ENCODE data around the gene SELENON. TPM values are rescaled to one million over a fixed set of nuclear protein-coding genes. Genes with fewer than 3 reads are reported as not detected.

Gene SELENON
- total RNA-seq, 1 donor from 2014 or later: 64.1 TPM

- no peak for TF ChIP-seq CTCF (IDR thresholded peaks at IDR 0.05; ENCODE audit: insufficient read depth, low read depth, low read length)
- no peak for TF ChIP-seq EZH2 (IDR thresholded peaks at IDR 0.05; ENCODE audit: insufficient read depth, low read length)
- Mint-ChIP-seq H3K36me3 (ENCODE audit: low read depth, unreplicated experiment) (peaks cover 11% of the 10 kb centered on the region), H3K27ac (ENCODE audit: unreplicated experiment) (no peak overlapping the region), H3K27me3 (ENCODE audit: low read depth, unreplicated experiment) (no peaks in the 10 kb centered on the region), H3K4me3 (ENCODE audit: unreplicated experiment) (no peak overlapping the region), H3K9me3 (ENCODE audit: unreplicated experiment) (no peaks in the 10 kb centered on the region), H3K4me1 (ENCODE audit: low read depth, unreplicated experiment) (peaks cover 6% of the 10 kb centered on the region)
- FAIRE-seq (no peak), DNase-seq (ENCODE audit: low read depth) (no peak)
- Histone ChIP-seq H3K9ac (ENCODE audit: low read length) (no peak overlapping the region), H3K27ac (ENCODE audit: low read depth, low read length) (no peak overlapping the region), H3K36me3 (ENCODE audit: insufficient read depth, low read length) (peaks cover 6% of the 10 kb centered on the region), H3K27me3 (ENCODE audit: insufficient read depth, low read length) (no peaks in the 10 kb centered on the region), H3K4me1 (ENCODE audit: insufficient read depth, low read length) (peaks cover 2% of the 10 kb centered on the region), H3K9me3 (ENCODE audit: insufficient read depth, low read depth, low read length) (no peaks in the 10 kb centered on the region), H2AFZ (ENCODE audit: low read depth, low read length) (no peak overlapping the region), H3K4me3 (ENCODE audit: insufficient read depth, low read depth, low read length) (no peak overlapping the region), H4K20me1 (ENCODE audit: insufficient read depth, low read length) (peaks cover 11% of the 10 kb centered on the region), H3K79me2 (ENCODE audit: insufficient read depth, low read length) (no peaks in the 10 kb centered on the region), H3K4me2 (ENCODE audit: low read length) (no peak overlapping the region)
These were observed 64.4 kb downstream of the SELENON start for GRCh38 chr1:25864434-25864833.

DNA sequence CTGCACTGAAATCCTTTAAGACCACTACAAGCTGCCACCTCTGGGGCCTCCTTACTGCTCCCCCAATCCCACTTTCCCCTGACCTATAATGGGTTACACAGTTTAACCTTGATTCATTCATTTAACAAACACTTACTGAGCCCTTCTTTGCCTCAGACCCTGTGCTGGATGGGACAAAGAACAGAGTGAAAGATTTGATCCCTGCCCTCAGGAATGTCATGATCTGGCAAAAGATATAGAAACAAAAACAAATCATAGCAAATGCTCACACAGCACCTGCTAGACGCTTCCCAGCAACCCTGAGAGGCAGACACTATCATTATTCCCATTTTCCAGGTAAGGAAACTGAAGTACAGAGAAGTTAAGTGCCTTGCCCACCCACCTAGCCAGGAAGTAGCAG, 66.3 kb downstream of the SELENON start:
- no peak for TF ChIP-seq EZH2 (IDR thresholded peaks at IDR 0.05; ENCODE audit: insufficient read depth, low read length)
- TF ChIP-seq CTCF (IDR thresholded peaks at IDR 0.05; ENCODE audit: insufficient read depth, low read depth, low read length): no peak
- H3K27ac Mint-ChIP-seq (ENCODE audit: unreplicated experiment): peak overlapping the region; percentile 48

GRCh38 chr1:25867210-25867991, 67.4 kb downstream of the SELENON start:
- no peaks in the 10 kb centered on the region for H3K27me3 ChIP-seq (ENCODE audit: insufficient read depth, low read length)
- H3K9ac ChIP-seq (ENCODE audit: low read length): no peak overlapping the region
- Mint-ChIP-seq H3K36me3 (ENCODE audit: low read depth, unreplicated experiment) (peaks cover 10% of the 10 kb centered on the region), H3K4me1 (ENCODE audit: low read depth, unreplicated experiment) (no peaks in the 10 kb centered on the region), H3K27me3 (ENCODE audit: low read depth, unreplicated experiment) (no peaks in the 10 kb centered on the region), H3K4me3 (ENCODE audit: unreplicated experiment) (no peak overlapping the region), H3K27ac (ENCODE audit: unreplicated experiment) (no peak overlapping the region), H3K9me3 (ENCODE audit: unreplicated experiment) (no peaks in the 10 kb centered on the region)
- H3K4me1 ChIP-seq (ENCODE audit: insufficient read depth, low read length): no peaks in the 10 kb centered on the region
- H2AFZ ChIP-seq (ENCODE audit: low read depth, low read length): no peak overlapping the region
- TF ChIP-seq EZH2 (IDR thresholded peaks at IDR 0.05; ENCODE audit: insufficient read depth, low read length) (no peak), CTCF (IDR thresholded peaks at IDR 0.05; ENCODE audit: insufficient read depth, low read depth, low read length) (no peak)
- no peaks in the 10 kb centered on the region for H3K9me3 ChIP-seq (ENCODE audit: insufficient read depth, low read depth, low read length)
- no peak for DNase-seq (ENCODE audit: low read depth)
- peaks cover 6% of the 10 kb centered on the region for H3K36me3 ChIP-seq (ENCODE audit: insufficient read depth, low read length)
- peaks cover 5% of the 10 kb centered on the region for H3K79me2 ChIP-seq (ENCODE audit: insufficient read depth, low read length)
- FAIRE-seq: no peak
- H3K27ac ChIP-seq (ENCODE audit: low read depth, low read length): no peak overlapping the region
- H4K20me1 ChIP-seq (ENCODE audit: insufficient read depth, low read length): peaks cover 20% of the 10 kb centered on the region
- no peak overlapping the region for H3K4me2 ChIP-seq (ENCODE audit: low read length)
- H3K4me3 ChIP-seq (ENCODE audit: insufficient read depth, low read depth, low read length): no peak overlapping the region

More for the DNA sequence above, 66.3 kb downstream of the SELENON start:
- H3K36me3 ChIP-seq (ENCODE audit: insufficient read depth, low read length): peaks cover 6% of the 10 kb centered on the region
- H3K4me3 Mint-ChIP-seq (ENCODE audit: unreplicated experiment): no peak overlapping the region
- H3K4me2 ChIP-seq (ENCODE audit: low read length): no peak overlapping the region
- no peaks in the 10 kb centered on the region for H3K27me3 Mint-ChIP-seq (ENCODE audit: low read depth, unreplicated experiment)
- H3K36me3 Mint-ChIP-seq (ENCODE audit: low read depth, unreplicated experiment): peaks cover 10% of the 10 kb centered on the region
- no peak for FAIRE-seq
- H3K27ac ChIP-seq (ENCODE audit: low read depth, low read length): no peak overlapping the region
- DNase-seq (ENCODE audit: low read depth): no peak
- peaks cover 3% of the 10 kb centered on the region for H3K4me1 Mint-ChIP-seq (ENCODE audit: low read depth, unreplicated experiment)
- no peak overlapping the region for H3K4me3 ChIP-seq (ENCODE audit: insufficient read depth, low read depth, low read length)
- H3K79me2 ChIP-seq (ENCODE audit: insufficient read depth, low read length): no peaks in the 10 kb centered on the region
- H3K9ac ChIP-seq (ENCODE audit: low read length): no peak overlapping the region
- no peaks in the 10 kb centered on the region for H3K4me1 ChIP-seq (ENCODE audit: insufficient read depth, low read length)
- no peak overlapping the region for H2AFZ ChIP-seq (ENCODE audit: low read depth, low read length)
- H3K9me3 ChIP-seq (ENCODE audit: insufficient read depth, low read depth, low read length): no peaks in the 10 kb centered on the region
- H4K20me1 ChIP-seq (ENCODE audit: insufficient read depth, low read length): peaks cover 11% of the 10 kb centered on the region
- H3K27me3 ChIP-seq (ENCODE audit: insufficient read depth, low read length): no peaks in the 10 kb centered on the region
- H3K9me3 Mint-ChIP-seq (ENCODE audit: unreplicated experiment): no peaks in the 10 kb centered on the region
